ENCODE data around the gene ADISSP. TPM values are rescaled to one million over a fixed set of nuclear protein-coding genes. Genes with fewer than 3 reads are reported as not detected.

ADISSP gene
- total RNA-seq, 1 donor from 2014 or later: 24.9 TPM

GRCh38 chr20:3771552-3772058 lies 4.1 kb upstream of the ADISSP start:
- Mint-ChIP-seq H3K36me3 (no peaks in the 10 kb centered on the region), H3K4me3 (no peak overlapping the region), H3K4me1 (peaks cover 15% of the 10 kb centered on the region), H3K27me3 (ENCODE audit: low read depth) (peaks cover 3% of the 10 kb centered on the region), H3K9me3 (no peaks in the 10 kb centered on the region), H3K27ac (no peak overlapping the region)
- DNase-seq (ENCODE audit: low spot score in 2 of 2, unreplicated experiment in 2 of 2): no peak
- no peak for TF ChIP-seq CTCF (IDR thresholded peaks at IDR 0.05; ENCODE audit: unreplicated experiment)

DNA sequence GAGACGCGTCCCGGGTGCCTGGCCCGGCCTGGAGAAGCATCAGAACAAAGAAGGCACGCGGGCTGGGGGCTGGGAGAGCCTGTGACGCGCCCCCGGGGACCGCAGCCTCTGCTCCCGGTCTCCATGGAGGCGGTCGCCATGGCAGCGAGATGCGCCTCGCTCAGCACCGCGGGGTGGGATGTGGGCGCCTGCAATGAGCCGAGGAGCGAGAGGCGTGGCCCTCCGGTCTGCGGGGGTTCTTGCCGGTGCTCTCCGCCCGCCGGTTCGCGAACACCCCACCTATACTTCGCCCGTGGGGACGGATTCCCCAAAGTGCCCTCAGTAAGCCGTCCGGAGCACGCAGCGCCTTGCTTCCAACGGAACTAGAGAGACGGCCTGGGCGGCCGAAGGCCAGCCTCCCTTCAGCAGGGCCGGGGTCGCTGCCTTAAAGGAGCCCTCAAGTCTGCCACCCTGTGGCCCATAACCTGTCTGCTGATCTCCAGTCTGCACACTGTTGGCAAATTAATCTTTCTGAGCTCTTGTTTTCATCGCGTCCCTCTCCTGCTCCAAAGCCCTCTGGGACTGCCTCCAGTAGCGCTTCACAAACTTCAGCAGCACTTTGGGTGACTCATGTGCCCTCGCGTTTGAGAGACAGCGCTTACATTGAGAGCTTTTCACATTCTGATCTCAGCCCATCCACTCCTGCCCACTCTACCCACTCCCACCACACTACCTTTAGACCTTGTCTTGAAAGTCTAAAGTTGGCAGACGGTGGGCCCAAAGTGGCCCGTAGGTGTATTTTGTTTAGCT lies 983 bp upstream of the ADISSP start:
- peak; percentile 73 to 85 for DNase-seq (ENCODE audit: low spot score in 2 of 2, unreplicated experiment in 2 of 2)
- peak; percentile 43 for TF ChIP-seq CTCF (IDR thresholded peaks at IDR 0.05; ENCODE audit: unreplicated experiment)
- Mint-ChIP-seq H3K9me3 (no peaks in the 10 kb centered on the region), H3K27ac (peak overlapping the region; percentile 94), H3K4me1 (peaks cover 22% of the 10 kb centered on the region), H3K4me3 (peak overlapping the region; percentile 82), H3K27me3 (ENCODE audit: low read depth) (no peaks in the 10 kb centered on the region), H3K36me3 (no peaks in the 10 kb centered on the region)

DNA sequence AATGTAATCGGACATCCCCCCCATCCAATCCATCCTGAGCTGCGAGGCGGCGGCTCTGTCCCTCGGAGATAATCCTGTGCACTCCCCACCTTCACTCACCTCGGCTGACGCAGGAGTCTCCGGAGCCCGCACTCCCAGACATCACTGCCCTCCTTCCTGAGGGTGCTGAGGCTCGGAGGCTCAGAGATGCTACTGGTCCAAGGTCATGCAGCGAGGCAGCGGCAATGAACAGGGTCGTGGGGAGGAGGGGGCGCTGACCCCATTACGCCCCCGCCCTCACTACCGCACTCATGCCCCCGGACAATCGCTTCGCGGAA lies 485 bp downstream of the ADISSP start:
- TF ChIP-seq CTCF (IDR thresholded peaks at IDR 0.05; ENCODE audit: unreplicated experiment): no peak
- no peak overlapping the region for H3K27ac Mint-ChIP-seq
- no peaks in the 10 kb centered on the region for H3K27me3 Mint-ChIP-seq (ENCODE audit: low read depth)
- DNase-seq (ENCODE audit: low spot score in 2 of 2, unreplicated experiment in 2 of 2): no peak
- peak overlapping the region; percentile 82 for H3K4me3 Mint-ChIP-seq
- no peaks in the 10 kb centered on the region for H3K9me3 Mint-ChIP-seq
- no peaks in the 10 kb centered on the region for H3K36me3 Mint-ChIP-seq
- peaks cover 22% of the 10 kb centered on the region for H3K4me1 Mint-ChIP-seq

GRCh38 chr20:3766422-3767109 lies 987 bp downstream of the ADISSP start:
- Mint-ChIP-seq H3K27ac (no peak overlapping the region), H3K9me3 (no peaks in the 10 kb centered on the region), H3K4me1 (peaks cover 22% of the 10 kb centered on the region), H3K4me3 (peak overlapping the region; percentile 82), H3K36me3 (no peaks in the 10 kb centered on the region), H3K27me3 (ENCODE audit: low read depth) (no peaks in the 10 kb centered on the region)
- TF ChIP-seq CTCF (IDR thresholded peaks at IDR 0.05; ENCODE audit: unreplicated experiment): no peak
- DNase-seq (ENCODE audit: low spot score in 2 of 2, unreplicated experiment in 2 of 2): no peak

DNA sequence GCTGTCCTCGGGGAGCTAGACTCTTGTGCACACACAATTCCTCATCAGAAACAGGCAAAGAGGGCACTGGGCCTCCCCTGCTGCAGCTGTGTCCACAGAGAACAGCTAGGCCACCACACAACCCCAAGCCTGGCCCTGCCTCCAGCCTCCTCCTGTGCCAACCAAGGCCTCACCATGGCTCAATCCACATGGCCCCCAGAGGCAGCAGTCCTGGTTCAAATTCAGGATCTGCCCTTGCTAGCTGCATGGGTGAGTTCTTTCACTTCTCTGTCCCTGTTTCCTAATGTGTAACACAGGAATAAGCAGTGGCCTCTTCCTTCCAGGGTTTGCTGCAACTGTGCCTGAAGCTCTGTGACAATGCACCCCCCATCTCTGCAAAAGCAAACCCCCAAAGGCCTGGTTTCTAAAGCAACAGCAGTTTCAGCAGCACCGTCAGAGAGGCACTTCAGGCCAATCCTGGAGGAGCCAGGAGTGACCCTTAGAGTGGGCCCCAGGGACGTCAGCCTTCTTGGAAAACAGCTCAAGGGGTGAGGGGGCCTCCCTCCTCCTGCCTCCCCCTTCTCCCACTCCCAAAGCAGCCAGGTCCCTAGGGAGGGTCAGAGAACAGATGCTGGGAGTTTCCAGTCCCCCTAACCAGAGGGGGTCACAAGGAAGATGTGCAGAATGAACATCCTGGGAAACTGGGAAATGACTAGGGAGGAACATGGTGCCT lies 2.2 kb downstream of the ADISSP start:
- no peak overlapping the region for H3K4me3 Mint-ChIP-seq

More for the DNA sequence above, 2.2 kb downstream of the ADISSP start:
- Mint-ChIP-seq H3K36me3 (no peaks in the 10 kb centered on the region), H3K27ac (no peak overlapping the region), H3K27me3 (ENCODE audit: low read depth) (no peaks in the 10 kb centered on the region), H3K4me1 (peaks cover 28% of the 10 kb centered on the region), H3K9me3 (no peaks in the 10 kb centered on the region)
- no peak for DNase-seq (ENCODE audit: low spot score in 2 of 2, unreplicated experiment in 2 of 2)
- TF ChIP-seq CTCF (IDR thresholded peaks at IDR 0.05; ENCODE audit: unreplicated experiment): no peak
